ENCODE results near the gene VIPR1.

DNA sequence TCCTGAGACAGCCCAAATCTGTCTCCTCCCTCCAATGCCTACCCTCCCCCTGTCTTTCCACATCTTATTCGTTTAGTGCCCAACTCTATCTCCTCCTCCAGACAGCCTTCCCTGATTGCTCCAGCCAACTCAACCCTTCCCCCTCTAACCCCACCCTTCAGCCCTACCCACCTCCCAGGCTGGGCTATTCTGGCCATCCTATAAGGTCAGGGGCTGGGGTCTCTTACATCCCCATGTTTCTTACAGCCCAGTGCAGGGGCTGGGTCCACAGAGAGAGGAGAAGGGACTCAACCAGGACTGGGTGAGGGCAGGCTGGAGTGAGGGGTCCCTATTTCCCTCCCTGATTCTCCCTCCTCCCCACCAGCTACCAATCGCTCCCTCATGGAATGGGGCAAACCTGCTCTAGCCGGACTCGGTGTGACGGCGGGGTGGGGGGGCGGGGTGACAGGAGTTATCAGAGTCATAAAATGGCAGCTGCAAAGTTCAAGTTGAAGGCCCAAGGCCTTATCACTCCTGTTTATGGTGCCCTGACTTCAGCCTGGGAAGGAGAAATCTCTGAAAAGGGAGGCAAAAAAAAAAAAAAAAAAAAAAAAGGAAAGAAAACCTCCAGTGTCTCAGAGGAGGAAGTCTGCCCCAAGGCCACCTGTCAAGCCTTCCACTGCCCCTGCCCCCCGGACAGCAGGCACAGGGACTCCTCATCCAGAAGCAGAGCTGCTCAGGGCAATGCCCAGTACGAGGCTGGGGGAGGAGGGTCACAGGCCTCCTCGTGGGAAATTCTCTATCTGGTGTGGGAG is 2.1 kb downstream of the VIPR1 start:
- TF ChIP-seq CTCF (IDR thresholded peaks at IDR 0.05; ENCODE audit: low read depth, low read length) (no peak), POLR2A (IDR thresholded peaks at IDR 0.05; ENCODE audit: extremely low read depth, insufficient read length) (no peak), MYC (IDR thresholded peaks at IDR 0.05; ENCODE audit: low read depth, low read length) (no peak)
- TF ChIP-seq, protein P1, sequence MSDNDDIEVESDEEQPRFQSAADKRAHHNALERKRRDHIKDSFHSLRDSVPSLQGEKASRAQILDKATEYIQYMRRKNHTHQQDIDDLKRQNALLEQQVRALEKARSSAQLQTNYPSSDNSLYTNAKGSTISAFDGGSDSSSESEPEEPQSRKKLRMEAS (IDR thresholded peaks at IDR 0.05; ENCODE audit: low read depth, low read length) = no peak

Measured in NB4 (cell line).